Thoracic aorta (tissue), 2 donors: Measurements from ENCODE around the gene ABCC9. TPM values are rescaled to one million over a fixed set of nuclear protein-coding genes. Genes with fewer than 3 reads are reported as not detected.

Source experiments
- ATAC-seq: fragments of 150-250 bp; one replicate; pipeline ENCODE4 v1.8.0; 2017; ENCODE audit warnings: low read depth; ENCODE audit not compliant: insufficient number of reproducible peaks, low FRiP score
- DNase-seq: peaks from one replicate; pipeline ENCODE4 v3.0.0-alpha.2; 2020; ENCODE audit warnings: low spot score
- H3K27ac ChIP-seq, 2 donors: fragments of 200-600 bp; sonication (generic); 1 replicate in 1 of 2; 2 replicates in 1 of 2; pipeline ENCODE4 v1.5.1; 2016; ENCODE audit warnings: mild to moderate bottlenecking in 2 of 2, moderate library complexity in 2 of 2
- H3K27me3 ChIP-seq: fragments of 200-600 bp; sonication (generic); replicated peaks from 2 replicates; pipeline ENCODE4 v1.6.0; 2016; ENCODE audit warnings: mild to moderate bottlenecking; ENCODE audit not compliant: insufficient read depth
- H3K36me3 ChIP-seq: fragments of 200-600 bp; sonication (generic); one replicate; pipeline ENCODE4 v1.5.1; 2016
- H3K4me1 ChIP-seq, 2 donors: fragments of 200-600 bp; sonication (generic); 1 replicate in 1 of 2; 2 replicates in 1 of 2; pipeline versions ENCODE4 v1.5.1 to v1.6.0; 2016; ENCODE audit warnings: low read depth in 2 of 2, mild to moderate bottlenecking in 1 of 2; ENCODE audit not compliant: control insufficient read depth in 1 of 2
- H3K4me3 ChIP-seq: fragments of 200-600 bp; sonication (generic); 2 replicates; pipeline ENCODE4 v1.5.1; 2016; ENCODE audit warnings: mild to moderate bottlenecking
- H3K9me3 ChIP-seq: fragments of 200-600 bp; sonication (generic); 2 replicates; pipeline ENCODE4 v1.5.1; 2016
- total RNA-seq, 2 donors: library from RNA; depleted of rRNA; stranded (reverse); fragments of >200 nt; gene quantifications; one replicate each; pipeline versions ENCODE4 v1.1.0 to v1.2.3, GENCODE V29; 2016
- TF ChIP-seq, protein P1 (sequence below): fragments of 200-600 bp; sonication (generic); IDR thresholded peaks from one replicate; pipeline ENCODE4 v1.5.1; 2019; ENCODE audit warnings: antibody characterized with exemption

The ABCC9 gene
- total RNA-seq, 2 donors from 2014 or later, result 19.6 to 42.6 TPM

DNA sequence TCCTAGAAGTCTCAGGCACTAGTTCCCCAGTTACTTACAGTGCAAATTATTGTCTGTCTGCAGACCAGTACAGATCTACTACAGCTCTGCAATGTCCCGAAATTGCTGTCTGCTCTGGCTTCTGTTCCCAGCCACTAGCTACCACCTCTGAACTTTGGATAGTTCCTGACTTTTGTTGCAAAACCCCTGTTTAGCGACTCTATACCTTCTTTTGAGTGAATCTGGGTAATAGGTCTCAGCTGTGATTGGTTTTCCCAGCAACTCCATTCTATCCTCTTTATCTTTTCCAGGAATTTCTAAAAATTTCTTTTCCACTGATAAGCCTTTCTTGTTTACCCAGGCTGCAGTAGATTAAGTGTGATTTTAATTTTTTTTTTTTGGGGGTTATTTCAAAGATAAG, 183.5 kb downstream of the ABCC9 start:
- Histone ChIP-seq H3K36me3 (no peaks in the 10 kb centered on the region), H3K4me3 (no peak overlapping the region), H3K9me3 (no peaks in the 10 kb centered on the region), H3K27me3 (no peaks in the 10 kb centered on the region), H3K4me1 (no peaks in the 10 kb centered on the region), H3K27ac (no peak overlapping the region)
- TF ChIP-seq, protein P1, sequence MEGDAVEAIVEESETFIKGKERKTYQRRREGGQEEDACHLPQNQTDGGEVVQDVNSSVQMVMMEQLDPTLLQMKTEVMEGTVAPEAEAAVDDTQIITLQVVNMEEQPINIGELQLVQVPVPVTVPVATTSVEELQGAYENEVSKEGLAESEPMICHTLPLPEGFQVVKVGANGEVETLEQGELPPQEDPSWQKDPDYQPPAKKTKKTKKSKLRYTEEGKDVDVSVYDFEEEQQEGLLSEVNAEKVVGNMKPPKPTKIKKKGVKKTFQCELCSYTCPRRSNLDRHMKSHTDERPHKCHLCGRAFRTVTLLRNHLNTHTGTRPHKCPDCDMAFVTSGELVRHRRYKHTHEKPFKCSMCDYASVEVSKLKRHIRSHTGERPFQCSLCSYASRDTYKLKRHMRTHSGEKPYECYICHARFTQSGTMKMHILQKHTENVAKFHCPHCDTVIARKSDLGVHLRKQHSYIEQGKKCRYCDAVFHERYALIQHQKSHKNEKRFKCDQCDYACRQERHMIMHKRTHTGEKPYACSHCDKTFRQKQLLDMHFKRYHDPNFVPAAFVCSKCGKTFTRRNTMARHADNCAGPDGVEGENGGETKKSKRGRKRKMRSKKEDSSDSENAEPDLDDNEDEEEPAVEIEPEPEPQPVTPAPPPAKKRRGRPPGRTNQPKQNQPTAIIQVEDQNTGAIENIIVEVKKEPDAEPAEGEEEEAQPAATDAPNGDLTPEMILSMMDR, result no peak
- ATAC-seq, result no peak
- no peak for DNase-seq

DNA sequence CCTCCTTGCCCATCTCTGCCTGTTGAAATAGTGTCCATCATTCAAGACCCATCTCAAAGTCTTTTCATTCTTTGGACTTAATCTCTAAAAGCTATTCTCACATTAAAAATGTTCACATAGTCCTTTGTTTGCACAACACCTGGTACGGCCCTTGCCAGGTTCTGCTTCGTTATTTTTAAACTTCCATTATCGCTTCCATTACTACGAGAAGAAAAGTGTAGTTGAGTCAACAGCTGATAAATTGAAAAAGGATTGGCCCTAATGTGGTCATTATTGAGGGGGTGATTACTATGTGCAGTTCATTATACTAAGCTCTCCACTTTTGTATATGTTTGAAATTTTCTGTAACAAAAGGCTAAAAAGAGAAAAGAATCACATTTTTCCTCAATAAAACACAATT, 184.5 kb downstream of the ABCC9 start:
- H3K4me1 ChIP-seq, result peaks cover 0 to 3% of the 10 kb centered on the region in 2 donors
- no peaks in the 10 kb centered on the region for H3K27me3 ChIP-seq
- H3K36me3 ChIP-seq, result no peaks in the 10 kb centered on the region
- TF ChIP-seq, protein P1, result no peak
- no peak for ATAC-seq
- H3K9me3 ChIP-seq, result no peaks in the 10 kb centered on the region
- DNase-seq, result no peak
- H3K4me3 ChIP-seq, result no peak overlapping the region
- H3K27ac ChIP-seq, result no peak overlapping the region

DNA sequence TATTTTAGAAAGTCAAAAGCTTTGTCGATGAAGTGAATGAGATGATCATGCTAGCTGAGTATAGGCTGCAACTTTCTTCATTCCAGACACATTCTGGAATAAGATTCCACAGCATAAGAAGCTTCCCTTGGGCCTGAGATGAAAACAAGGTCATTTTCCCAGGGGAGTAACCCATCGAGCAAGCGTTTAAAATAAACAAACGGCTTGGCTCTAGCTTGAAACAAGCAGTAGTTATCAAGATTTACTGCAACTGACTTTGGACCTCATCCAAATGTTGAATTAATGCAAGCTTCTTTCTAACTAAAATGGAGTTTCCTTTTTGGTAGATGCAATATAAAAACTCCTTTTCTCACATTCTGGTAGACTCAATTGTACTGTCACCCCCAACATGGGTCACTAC, 189.7 kb downstream of the ABCC9 start:
- Histone ChIP-seq H3K9me3 (no peaks in the 10 kb centered on the region), H3K36me3 (no peaks in the 10 kb centered on the region), H3K27me3 (no peaks in the 10 kb centered on the region), H3K4me3 (no peak overlapping the region), H3K27ac (no peak overlapping the region), H3K4me1 (peaks cover 0 to 10% of the 10 kb centered on the region in 2 donors)
- TF ChIP-seq, protein P1, result no peak
- no peak for DNase-seq
- ATAC-seq, result no peak

Other genes with a start within 250 kb of the ABCC9 start
- 1 to 10 TPM; 7.0 to 8.1 TPM for gene KCNJ8, start 166.7 kb downstream of the ABCC9 start, total RNA-seq
- 10 to 100 TPM; 33.7 to 38.7 TPM for gene CMAS, start 104.8 kb upstream of the ABCC9 start, total RNA-seq